ENCODE results near the gene ABI1.

ABI1 gene

DNA sequence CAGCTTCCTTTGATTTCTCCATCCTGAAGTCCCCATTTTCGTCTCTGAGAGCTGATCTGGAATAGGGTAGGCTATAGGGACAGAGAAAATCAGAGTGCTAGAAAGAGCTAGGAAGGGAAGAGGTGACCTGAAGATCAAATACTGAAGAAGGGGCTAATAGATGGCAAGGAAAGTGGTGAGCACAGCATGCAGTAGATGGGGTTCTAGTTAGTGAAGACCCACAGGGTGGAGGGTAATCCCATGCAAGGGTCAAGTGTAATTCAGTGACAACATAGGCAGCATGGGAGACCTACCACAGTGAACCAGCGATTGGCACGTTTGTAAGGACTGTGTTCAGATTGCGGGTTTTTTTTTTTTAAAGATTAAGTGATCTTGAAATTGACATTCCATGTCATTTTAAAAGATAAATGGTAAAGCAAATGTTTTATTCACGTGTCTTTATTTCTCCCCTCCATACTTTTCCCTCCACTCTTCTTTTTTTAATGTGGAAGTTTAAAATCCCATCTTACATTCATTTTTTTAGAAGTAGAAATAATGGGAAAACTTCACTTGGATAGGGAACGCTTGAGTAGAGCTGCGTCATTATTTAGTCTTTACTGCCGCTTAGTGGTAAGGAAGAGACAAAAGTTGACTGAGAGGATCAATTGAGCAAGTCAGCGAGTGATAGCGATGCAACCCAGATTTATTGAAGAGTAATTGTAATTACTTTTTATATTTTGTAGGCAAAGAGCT, 21.0 kb upstream of the ABI1 start:
- TF ChIP-seq, protein P1, sequence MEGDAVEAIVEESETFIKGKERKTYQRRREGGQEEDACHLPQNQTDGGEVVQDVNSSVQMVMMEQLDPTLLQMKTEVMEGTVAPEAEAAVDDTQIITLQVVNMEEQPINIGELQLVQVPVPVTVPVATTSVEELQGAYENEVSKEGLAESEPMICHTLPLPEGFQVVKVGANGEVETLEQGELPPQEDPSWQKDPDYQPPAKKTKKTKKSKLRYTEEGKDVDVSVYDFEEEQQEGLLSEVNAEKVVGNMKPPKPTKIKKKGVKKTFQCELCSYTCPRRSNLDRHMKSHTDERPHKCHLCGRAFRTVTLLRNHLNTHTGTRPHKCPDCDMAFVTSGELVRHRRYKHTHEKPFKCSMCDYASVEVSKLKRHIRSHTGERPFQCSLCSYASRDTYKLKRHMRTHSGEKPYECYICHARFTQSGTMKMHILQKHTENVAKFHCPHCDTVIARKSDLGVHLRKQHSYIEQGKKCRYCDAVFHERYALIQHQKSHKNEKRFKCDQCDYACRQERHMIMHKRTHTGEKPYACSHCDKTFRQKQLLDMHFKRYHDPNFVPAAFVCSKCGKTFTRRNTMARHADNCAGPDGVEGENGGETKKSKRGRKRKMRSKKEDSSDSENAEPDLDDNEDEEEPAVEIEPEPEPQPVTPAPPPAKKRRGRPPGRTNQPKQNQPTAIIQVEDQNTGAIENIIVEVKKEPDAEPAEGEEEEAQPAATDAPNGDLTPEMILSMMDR (conservative IDR thresholded peaks at IDR 0.05; ENCODE audit: low read depth, low read length) = peak; percentile 82
- H3K4me3 ChIP-seq (ENCODE audit: low read length) = no peak overlapping the region
- no peak for DNase-seq (ENCODE audit: low read depth)

DNA sequence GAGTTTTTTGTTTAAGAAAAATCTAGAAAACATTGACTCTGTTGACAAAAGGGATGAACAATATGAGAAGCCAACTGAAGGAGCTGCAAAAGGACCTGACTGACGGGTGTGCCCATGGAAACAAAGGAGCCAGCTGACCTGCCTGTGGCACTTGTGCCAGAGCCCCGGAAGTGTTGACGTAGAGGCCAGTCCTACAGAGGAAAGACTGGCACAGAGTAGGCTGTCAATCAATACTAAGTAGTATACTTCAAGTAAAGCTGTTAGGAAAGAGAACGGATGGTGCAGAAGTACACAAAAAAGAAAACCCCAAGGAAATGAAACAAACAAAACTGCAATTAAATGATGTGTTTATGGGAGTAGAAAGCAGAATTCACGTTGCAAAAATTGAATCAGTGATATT, 19.0 kb upstream of the ABI1 start:
- no peak overlapping the region for H3K4me3 ChIP-seq (ENCODE audit: low read length)
- TF ChIP-seq, protein P1 (conservative IDR thresholded peaks at IDR 0.05; ENCODE audit: low read depth, low read length) = no peak
- DNase-seq (ENCODE audit: low read depth) = no peak

DNA sequence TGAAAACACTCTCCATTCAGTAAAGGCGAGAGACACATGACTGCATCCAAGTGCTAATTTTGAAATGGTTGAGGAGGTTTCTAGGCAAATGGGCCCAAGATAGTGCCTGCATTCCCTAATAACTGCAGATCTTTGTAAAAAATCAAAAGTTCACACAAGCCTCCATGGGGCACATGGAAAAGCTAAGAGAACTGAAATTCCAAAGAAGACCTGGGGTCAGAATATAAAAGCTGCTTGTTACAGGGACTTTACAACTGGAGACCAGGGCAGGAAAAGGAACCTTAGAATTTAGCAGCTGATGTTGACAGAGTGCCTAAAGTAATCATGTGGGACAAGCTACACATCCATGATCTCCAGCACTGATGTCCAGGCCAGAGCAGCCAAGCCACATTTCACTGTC, 10.0 kb upstream of the ABI1 start:
- DNase-seq (ENCODE audit: low read depth) = no peak
- H3K4me3 ChIP-seq (ENCODE audit: low read length) = no peak overlapping the region
- TF ChIP-seq, protein P1 (conservative IDR thresholded peaks at IDR 0.05; ENCODE audit: low read depth, low read length) = no peak

DNA sequence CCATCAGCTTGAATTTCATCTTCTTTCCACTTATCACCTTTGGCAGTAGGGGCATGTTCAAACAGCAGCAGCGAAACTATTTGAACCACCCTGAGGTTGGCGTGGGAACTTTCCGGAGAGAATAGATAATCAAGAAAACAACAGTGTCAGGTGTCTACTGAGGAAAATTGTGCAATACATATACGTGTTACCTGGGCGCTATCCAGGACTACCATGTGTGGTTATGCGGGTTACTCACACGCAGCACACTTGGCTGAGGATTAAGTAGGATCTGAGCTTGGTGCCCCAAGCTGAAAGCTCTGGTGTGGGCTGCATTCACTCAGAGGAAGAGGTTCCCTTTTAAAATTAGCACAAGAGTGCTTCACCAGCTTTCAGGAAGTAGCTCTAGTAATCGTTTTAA, 8.8 kb upstream of the ABI1 start:
- peak; percentile 80 for DNase-seq (ENCODE audit: low read depth)
- TF ChIP-seq, protein P1 (conservative IDR thresholded peaks at IDR 0.05; ENCODE audit: low read depth, low read length) = no peak
- no peak overlapping the region for H3K4me3 ChIP-seq (ENCODE audit: low read length)

DNA sequence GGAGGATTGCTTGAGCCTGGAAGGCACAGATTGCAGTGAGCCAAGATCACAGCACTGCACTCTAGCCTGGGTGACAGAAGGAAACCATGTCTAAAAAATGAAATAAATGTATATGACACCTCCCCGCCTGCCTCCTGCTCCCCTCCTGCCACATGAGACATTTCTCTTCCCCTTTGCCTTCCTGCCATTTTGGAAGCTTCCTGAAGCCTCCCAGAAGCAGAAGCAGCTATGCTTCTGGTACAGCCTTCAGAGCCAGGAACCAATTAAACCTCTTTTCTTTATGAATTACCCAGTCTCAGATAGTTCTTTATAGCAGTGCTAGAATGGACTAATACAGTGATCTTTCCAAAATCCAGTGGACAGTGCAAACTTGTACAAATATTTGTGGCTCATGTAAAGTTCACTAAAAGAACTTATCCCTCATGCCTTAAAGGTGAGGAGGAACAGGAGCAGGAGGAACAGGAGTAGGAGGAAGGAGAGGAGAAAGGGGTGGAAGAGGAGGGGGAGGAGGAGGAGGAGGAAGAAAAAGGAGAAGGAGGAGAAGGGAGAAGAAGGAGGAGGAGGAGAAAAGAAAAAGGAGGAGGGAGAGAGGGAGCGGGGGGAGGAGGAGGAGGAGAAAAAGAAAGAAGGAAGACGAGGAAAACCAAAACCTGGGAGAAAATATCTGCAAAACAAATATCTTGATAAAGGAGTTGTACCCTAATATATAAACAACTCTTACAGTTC, 2.8 kb upstream of the ABI1 start:
- no peak overlapping the region for H3K4me3 ChIP-seq (ENCODE audit: low read length)
- no peak for DNase-seq (ENCODE audit: low read depth)
- TF ChIP-seq, protein P1 (conservative IDR thresholded peaks at IDR 0.05; ENCODE audit: low read depth, low read length) = no peak

DNA sequence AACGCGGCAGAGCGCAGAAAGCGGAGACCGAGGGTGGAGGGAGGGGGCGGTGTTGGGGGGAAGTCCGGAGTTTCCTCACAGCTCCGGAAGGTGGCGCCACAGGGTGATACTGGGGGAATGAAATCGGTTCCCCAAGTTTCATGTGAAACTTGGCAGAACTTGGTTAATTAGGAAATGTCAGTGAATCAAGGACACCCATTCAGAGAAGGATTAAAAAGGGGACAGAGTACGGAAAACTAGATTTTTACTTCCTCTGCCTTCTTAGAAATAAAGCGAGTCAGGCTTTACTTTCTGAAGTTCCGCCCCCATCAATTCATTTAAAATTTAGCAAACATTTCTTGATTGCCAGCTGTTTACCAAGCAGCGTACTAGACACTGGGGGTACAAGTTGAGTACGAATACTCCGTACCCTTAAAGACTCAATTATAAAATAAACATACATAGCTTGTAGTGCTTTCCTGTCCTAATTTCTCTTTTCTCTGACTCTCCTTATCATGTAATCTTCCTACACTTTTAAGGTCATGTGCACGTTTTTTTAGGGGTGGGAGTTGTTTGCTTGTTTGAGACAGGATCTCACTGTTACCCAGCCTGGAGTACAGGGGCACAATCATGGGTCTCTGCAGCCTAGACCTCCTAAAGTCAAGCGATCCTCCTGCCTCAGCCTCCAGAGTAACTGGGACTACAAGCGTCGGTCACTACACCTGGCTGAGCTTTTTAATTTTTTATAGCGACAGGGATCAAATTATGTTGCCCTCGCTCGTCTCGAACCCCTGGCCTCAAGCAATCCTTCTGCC, 644 bp upstream of the ABI1 start:
- DNase-seq (ENCODE audit: low read depth) = no peak
- TF ChIP-seq, protein P1 (conservative IDR thresholded peaks at IDR 0.05; ENCODE audit: low read depth, low read length) = peak; percentile 70
- H3K4me3 ChIP-seq (ENCODE audit: low read length) = peak overlapping the region; percentile 19
